B cell (primary cell): Measurements from ENCODE around the gene HAO1. TPM values are rescaled to one million over a fixed set of nuclear protein-coding genes. Genes with fewer than 3 reads are reported as not detected.

Source experiments
- ATAC-seq: fragments of 200-7000 bp; cut with Tn5 transposase; one replicate; pipeline ENCODE4 v1.10.0; 2021; ENCODE audit warnings: low read depth, mild to moderate bottlenecking, moderate number of reproducible peaks, moderate library complexity
- CTCF ChIA-PET: fragments of 350-600 bp; sonication (Branson Sonifier 250); formaldehyde crosslinking; loops from one replicate; lab custom pipeline; 2021; ENCODE audit warnings: antibody characterized with exemption, inconsistent platforms; lab: Charles Lee
- POLR2A ChIA-PET: fragments of 350-600 bp; sonication (Branson Sonifier 250); formaldehyde crosslinking; loops from one replicate; lab custom pipeline; 2021; ENCODE audit warnings: antibody characterized with exemption; lab: Charles Lee
- DNase-seq: peaks from one replicate; pipeline ENCODE4 v3.0.0; 2013
- H2AFZ ChIP-seq: 2 replicates; pipeline ENCODE4 v1.6.1; 2012; ENCODE audit warnings: mild to moderate bottlenecking, low read depth, low read length; ENCODE audit not compliant: insufficient read depth, poor library complexity, severe bottlenecking
- H3K27ac ChIP-seq, 2 donors: 1 replicate in 1 of 2; 2 replicates in 1 of 2; pipeline ENCODE4 v1.5.1; 2012 to 2013; ENCODE audit warnings: low read length in 2 of 2, mild to moderate bottlenecking in 2 of 2, moderate library complexity in 1 of 2
- H3K27me3 ChIP-seq, 4 experiments: fragments of 200-600 bp in 1 of 4; sonication (generic) in 1 of 4; replicated peaks in 1 of 4; 1 replicate in 2 of 4; 2 replicates in 2 of 4; pipeline versions ENCODE4 v1.6.1 to v1.7.0; 2013 to 2016; ENCODE audit warnings: low read length in 3 of 4, mild to moderate bottlenecking in 2 of 4, mixed read lengths in 1 of 4, moderate library complexity in 1 of 4; ENCODE audit not compliant: insufficient read depth in 4 of 4, control insufficient read depth in 3 of 4; ENCODE audit errors: control extremely low read depth in 1 of 4
- H3K36me3 ChIP-seq, 2 experiments: replicated peaks in 1 of 2; 1 replicate in 1 of 2; 2 replicates in 1 of 2; pipeline versions ENCODE4 v1.6.1 to v1.7.1; 2013; ENCODE audit warnings: low read length in 1 of 2; ENCODE audit not compliant: insufficient read depth in 2 of 2, control insufficient read depth in 1 of 2; ENCODE audit errors: control extremely low read depth in 1 of 2, extremely low read depth in 1 of 2
- H3K4me1 ChIP-seq, 2 donors: fragments of 200-600 bp in 1 of 2; sonication (generic) in 1 of 2; 1 replicate in 1 of 2; 2 replicates in 1 of 2; pipeline versions ENCODE4 v1.5.1 to v1.6.1; 2013 to 2017; ENCODE audit warnings: low read length in 2 of 2; ENCODE audit not compliant: control insufficient read depth in 2 of 2, insufficient read depth in 2 of 2
- H3K4me2 ChIP-seq: replicated peaks from 2 replicates; pipeline ENCODE3; 2012; ENCODE audit warnings: mild to moderate bottlenecking, low read depth, low read length; ENCODE audit not compliant: poor library complexity, severe bottlenecking
- H3K4me3 ChIP-seq, 5 experiments: fragments of 200-600 bp in 1 of 5; sonication (generic) in 1 of 5; 1 replicate in 3 of 5; 2 replicates in 2 of 5; pipeline versions ENCODE4 v1.5.1 to v1.7.0; 2011 to 2016; ENCODE audit warnings: low read length in 4 of 5, mild to moderate bottlenecking in 4 of 5, low read depth in 2 of 5, control low read depth in 1 of 5, moderate library complexity in 1 of 5; ENCODE audit not compliant: insufficient read depth in 1 of 5; ENCODE audit errors: control extremely low read depth in 1 of 5, extremely low read depth in 1 of 5
- H3K79me2 ChIP-seq: fragments of 200-600 bp; sonication (generic); one replicate; pipeline ENCODE4 v1.6.0; 2016; ENCODE audit warnings: low read length; ENCODE audit not compliant: control insufficient read depth, insufficient read depth
- H3K9ac ChIP-seq: fragments of 200-600 bp; sonication (generic); 2 replicates; pipeline ENCODE4 v1.6.1; 2017; ENCODE audit warnings: mild to moderate bottlenecking, low read length, moderate library complexity
- H3K9me3 ChIP-seq, 3 donors: one replicate each; pipeline versions ENCODE4 v1.6.1 to v1.7.1; 2013; ENCODE audit warnings: low read length in 2 of 3; ENCODE audit not compliant: control insufficient read depth in 2 of 3, insufficient read depth in 1 of 3; ENCODE audit errors: control extremely low read depth in 1 of 3
- H4K20me1 ChIP-seq: 2 replicates; pipeline ENCODE4 v1.6.0; 2012; ENCODE audit warnings: mild to moderate bottlenecking, low read length; ENCODE audit not compliant: insufficient read depth, control insufficient read depth, poor library complexity, severe bottlenecking
- H3K27ac Mint-ChIP-seq: one replicate; pipeline ENCODE4 v1.8.0; 2021; ENCODE audit warnings: mixed read lengths
- H3K27me3 Mint-ChIP-seq: one replicate; pipeline ENCODE4 v1.8.0; 2021; ENCODE audit warnings: mixed read lengths
- H3K4me1 Mint-ChIP-seq: one replicate; pipeline ENCODE4 v1.8.0; 2021; ENCODE audit warnings: mixed read lengths
- H3K4me3 Mint-ChIP-seq: one replicate; pipeline ENCODE4 v1.8.0; 2021; ENCODE audit warnings: mixed read lengths
- H3K9me3 Mint-ChIP-seq: one replicate; pipeline ENCODE4 v1.8.0; 2022; ENCODE audit warnings: mixed read lengths; ENCODE audit not compliant: insufficient read depth
- CTCF ChIP-seq: fragments of 200-600 bp; IDR thresholded peaks from one replicate; pipeline ENCODE4 v1.8.0; 2022; ENCODE audit warnings: antibody characterized with exemption, mild to moderate bottlenecking
- EZH2 ChIP-seq: IDR thresholded peaks from 2 replicates; pipeline ENCODE4 v1.6.1; 2012; ENCODE audit warnings: borderline replicate concordance, low read depth, mild to moderate bottlenecking, moderate library complexity, low read length; ENCODE audit not compliant: insufficient read depth, poor library complexity, severe bottlenecking
- WGBS: methylation state at CpG from one replicate; pipeline ENCODE4 v1.1.5; 2013; ENCODE audit warnings: missing lambda C conversion rate; ENCODE audit not compliant: insufficient coverage; 5-methylcytosine and 5-hydroxymethylcytosine counted together
- intact Hi-C: fragments of 100-400 bp; cut with micrococcal nuclease; formaldehyde crosslinking; loops from one replicate; pipeline ENCODE4 v1.10.0; 2022
- polyA plus RNA-seq: library from polyadenylated mRNA; depleted of rRNA; stranded (reverse); fragments of >200 nt; gene quantifications from 2 replicates; pipeline ENCODE4 v1.2.3, GENCODE V29; 2012
- total RNA-seq, 2 donors: library from RNA; stranded (reverse); fragments of 120-200 nt in 1 of 2; gene quantifications; 1 replicate in 1 of 2; 2 replicates in 1 of 2; pipeline versions ENCODE4 v1.2.3 to v1.2.4, GENCODE V29; 2013 to 2022

The HAO1 gene
- total and polyA plus RNA-seq, 2 donors (not counting 1 experiment from before 2014, with no cell fraction given) = not detected

GRCh38 chr20:7897781-7898364 is 42.4 kb downstream of the HAO1 start:
- Mint-ChIP-seq H3K4me3 (no peak overlapping the region), H3K27me3 (no peaks in the 10 kb centered on the region), H3K9me3 (no peaks in the 10 kb centered on the region), H3K27ac (no peak overlapping the region), H3K4me1 (no peaks in the 10 kb centered on the region)
- no peaks in the 10 kb centered on the region for H4K20me1 ChIP-seq
- no peaks in the 10 kb centered on the region for H3K4me1 ChIP-seq
- ATAC-seq (no peak), DNase-seq (no peak)
- TF ChIP-seq EZH2 = no peak
- TF ChIP-seq CTCF = no peak
- no peak overlapping the region for H3K4me2 ChIP-seq
- H3K27ac ChIP-seq = no peak overlapping the region
- no peaks in the 10 kb centered on the region for H3K79me2 ChIP-seq
- POLR2A ChIA-PET = no interaction called here
- no peak overlapping the region for H3K4me3 ChIP-seq
- no CpG with 5 or more reads among the region's 2 CpGs for WGBS
- no peak overlapping the region for H2AFZ ChIP-seq
- intact Hi-C loops = no loop called here
- H3K27me3 ChIP-seq = no peaks in the 10 kb centered on the region
- CTCF ChIA-PET = no interaction called here
- no peak overlapping the region for H3K9ac ChIP-seq
- no peaks in the 10 kb centered on the region for H3K9me3 ChIP-seq
- no peaks in the 10 kb centered on the region for H3K36me3 ChIP-seq

- no peaks in the 10 kb centered on the region for H3K4me1 Mint-ChIP-seq
- ATAC-seq = no peak
- H2AFZ ChIP-seq = no peak overlapping the region
Measured at GRCh38 chr20:7893014-7893730, 47.1 kb downstream of the HAO1 start.

More at GRCh38 chr20:7893014-7893730, 47.1 kb downstream of the HAO1 start:
- 91% methylated on average over 4 of the region's 7 CpGs for WGBS
- H3K4me3 ChIP-seq = no peak overlapping the region
- no peaks in the 10 kb centered on the region for H3K79me2 ChIP-seq
- no peaks in the 10 kb centered on the region for H3K4me1 ChIP-seq
- CTCF ChIA-PET = no interaction called here
- POLR2A ChIA-PET = no interaction called here
- Mint-ChIP-seq H3K9me3 (no peaks in the 10 kb centered on the region), H3K27ac (no peak overlapping the region), H3K4me3 (no peak overlapping the region), H3K27me3 (no peaks in the 10 kb centered on the region)
- H3K9ac ChIP-seq = no peak overlapping the region
- TF ChIP-seq CTCF = no peak
- no peak for TF ChIP-seq EZH2
- H3K4me2 ChIP-seq = no peak overlapping the region
- no peaks in the 10 kb centered on the region for H4K20me1 ChIP-seq
- H3K9me3 ChIP-seq = no peaks in the 10 kb centered on the region
- no peak for DNase-seq
- intact Hi-C loops = no loop called here
- no peaks in the 10 kb centered on the region for H3K27me3 ChIP-seq
- H3K27ac ChIP-seq = no peak overlapping the region
- H3K36me3 ChIP-seq = no peaks in the 10 kb centered on the region
